Colonic mucosa (tissue), 4 donors: ENCODE results near the gene NKAIN2. TPM values are rescaled to one million over a fixed set of nuclear protein-coding genes. Genes with fewer than 3 reads are reported as not detected.

ENCODE experiments used
- DNase-seq: peaks from one replicate; pipeline ENCODE4 v3.0.0-alpha.2; 2020
- H3K27ac ChIP-seq: fragments of 200-600 bp; one replicate; pipeline ENCODE4 v1.8.0; 2021
- H3K27me3 ChIP-seq: fragments of 200-600 bp; one replicate; pipeline ENCODE4 v1.8.0; 2021
- H3K36me3 ChIP-seq: fragments of 200-600 bp; one replicate; pipeline ENCODE4 v1.8.0; 2021
- H3K4me1 ChIP-seq: fragments of 200-600 bp; one replicate; pipeline ENCODE4 v1.8.0; 2021; ENCODE audit warnings: mild to moderate bottlenecking
- H3K4me3 ChIP-seq: fragments of 200-600 bp; one replicate; pipeline ENCODE4 v1.8.0; 2021
- H3K9ac ChIP-seq, 2 donors: one replicate each; pipeline ENCODE4 v1.7.0; 2013; ENCODE audit warnings: control low read depth in 2 of 2, low read depth in 2 of 2, low read length in 2 of 2
- H3K9me3 ChIP-seq: fragments of 200-600 bp; one replicate; pipeline ENCODE4 v1.8.0; 2021
- intact Hi-C: fragments of 100-400 bp; cut with DNase I; formaldehyde crosslinking; loops from one replicate; pipeline ENCODE4 v1.14.1; 2022
- total RNA-seq, 2 donors: library from RNA; stranded (reverse); fragmentation: NEBNext Ultra II Directional in 1 of 2; extraction: Animal tissue kit (Norgen Biotek cat#: 25700) in 1 of 2; gene quantifications; one replicate each; pipeline ENCODE4 v1.2.1, GENCODE V29; 2021
- TF ChIP-seq, protein P1 (sequence below): fragments of 200-600 bp; IDR thresholded peaks from one replicate; pipeline ENCODE4 v1.8.0; 2022; ENCODE audit warnings: antibody characterized with exemption, mild to moderate bottlenecking
- donor health status: healthy.
- donor health status: DM: no; HTN: no; CAD: no.
- donor health status: DM: no; HTN: no; CAD: no.

The NKAIN2 gene
- total RNA-seq, 2 donors from 2014 or later: 0.21 TPM; not detected in 1

DNA sequence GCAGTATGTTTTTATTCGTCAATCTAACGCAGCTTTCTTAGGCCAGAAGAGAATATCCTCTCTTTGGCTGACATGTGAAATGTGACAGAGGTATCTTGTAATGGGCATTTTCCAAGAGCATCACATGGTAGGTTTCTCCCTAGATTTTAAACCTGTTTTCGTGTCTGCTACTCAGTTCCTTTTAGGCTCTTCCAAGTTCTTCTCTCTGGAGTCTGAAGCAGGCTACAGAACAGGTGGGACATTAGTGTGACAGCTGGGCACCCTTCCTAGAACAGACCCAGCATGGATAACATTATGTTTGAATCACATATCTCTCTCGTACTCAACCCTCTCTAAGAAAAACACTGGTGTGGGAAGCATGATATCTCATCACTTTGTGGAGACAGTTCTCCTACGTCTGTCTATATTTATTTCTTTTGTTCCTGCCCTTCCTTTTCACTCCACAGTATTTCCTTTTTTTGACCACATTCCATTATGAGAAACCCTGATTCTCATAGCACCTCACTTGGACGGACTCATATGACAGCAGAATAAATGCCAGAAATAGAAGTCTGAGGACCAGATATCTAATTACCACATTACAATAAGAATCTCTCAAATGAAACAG lies 263.4 kb downstream of the NKAIN2 start:
- TF ChIP-seq, protein P1, sequence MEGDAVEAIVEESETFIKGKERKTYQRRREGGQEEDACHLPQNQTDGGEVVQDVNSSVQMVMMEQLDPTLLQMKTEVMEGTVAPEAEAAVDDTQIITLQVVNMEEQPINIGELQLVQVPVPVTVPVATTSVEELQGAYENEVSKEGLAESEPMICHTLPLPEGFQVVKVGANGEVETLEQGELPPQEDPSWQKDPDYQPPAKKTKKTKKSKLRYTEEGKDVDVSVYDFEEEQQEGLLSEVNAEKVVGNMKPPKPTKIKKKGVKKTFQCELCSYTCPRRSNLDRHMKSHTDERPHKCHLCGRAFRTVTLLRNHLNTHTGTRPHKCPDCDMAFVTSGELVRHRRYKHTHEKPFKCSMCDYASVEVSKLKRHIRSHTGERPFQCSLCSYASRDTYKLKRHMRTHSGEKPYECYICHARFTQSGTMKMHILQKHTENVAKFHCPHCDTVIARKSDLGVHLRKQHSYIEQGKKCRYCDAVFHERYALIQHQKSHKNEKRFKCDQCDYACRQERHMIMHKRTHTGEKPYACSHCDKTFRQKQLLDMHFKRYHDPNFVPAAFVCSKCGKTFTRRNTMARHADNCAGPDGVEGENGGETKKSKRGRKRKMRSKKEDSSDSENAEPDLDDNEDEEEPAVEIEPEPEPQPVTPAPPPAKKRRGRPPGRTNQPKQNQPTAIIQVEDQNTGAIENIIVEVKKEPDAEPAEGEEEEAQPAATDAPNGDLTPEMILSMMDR: no peak
- Histone ChIP-seq H3K9ac (no peak overlapping the region), H3K36me3 (no peaks in the 10 kb centered on the region), H3K4me1 (no peaks in the 10 kb centered on the region), H3K9me3 (no peaks in the 10 kb centered on the region), H3K27ac (no peak overlapping the region), H3K27me3 (no peaks in the 10 kb centered on the region), H3K4me3 (no peak overlapping the region)
- intact Hi-C loops: no loop called here
- DNase-seq: no peak

DNA sequence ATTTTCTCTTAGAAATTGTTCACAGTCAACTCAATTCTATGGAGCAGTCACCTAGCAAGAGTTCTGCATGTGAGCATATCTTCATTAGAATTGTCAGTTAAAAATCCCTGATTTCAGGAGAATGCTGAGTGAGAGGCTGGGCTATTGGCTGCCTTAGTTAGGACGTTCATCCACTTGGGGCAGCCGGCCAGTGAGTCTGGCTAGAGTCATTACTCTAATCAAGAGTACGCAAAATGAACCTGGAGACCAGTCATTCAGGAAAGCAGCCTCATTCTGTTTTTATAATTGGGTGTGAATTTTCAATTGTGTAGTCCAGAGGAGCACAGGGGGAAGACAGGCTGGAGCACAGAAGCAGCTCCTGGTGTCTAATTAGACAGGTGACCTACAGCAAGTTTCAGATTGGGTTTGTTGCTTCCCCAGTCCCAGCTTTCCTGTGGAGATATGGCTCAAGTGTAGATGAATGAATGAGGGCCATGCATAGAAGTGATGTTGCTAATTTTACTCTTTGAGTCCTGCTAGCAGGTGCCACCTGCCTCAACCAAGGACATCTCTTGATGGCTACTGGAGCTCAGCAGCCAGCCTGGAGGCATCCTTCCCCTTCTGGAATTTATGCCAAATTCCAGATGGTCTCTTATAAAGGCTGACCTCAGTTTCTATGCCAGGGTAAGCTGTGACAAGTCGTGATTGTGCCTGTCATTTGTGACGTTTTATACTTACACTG lies 265.7 kb downstream of the NKAIN2 start:
- TF ChIP-seq, protein P1: no peak
- Histone ChIP-seq H3K9ac (no peak overlapping the region), H3K9me3 (no peaks in the 10 kb centered on the region), H3K36me3 (no peaks in the 10 kb centered on the region), H3K4me3 (no peak overlapping the region), H3K27me3 (no peaks in the 10 kb centered on the region), H3K4me1 (no peaks in the 10 kb centered on the region), H3K27ac (no peak overlapping the region)
- intact Hi-C loops: no loop called here
- no peak for DNase-seq

DNA sequence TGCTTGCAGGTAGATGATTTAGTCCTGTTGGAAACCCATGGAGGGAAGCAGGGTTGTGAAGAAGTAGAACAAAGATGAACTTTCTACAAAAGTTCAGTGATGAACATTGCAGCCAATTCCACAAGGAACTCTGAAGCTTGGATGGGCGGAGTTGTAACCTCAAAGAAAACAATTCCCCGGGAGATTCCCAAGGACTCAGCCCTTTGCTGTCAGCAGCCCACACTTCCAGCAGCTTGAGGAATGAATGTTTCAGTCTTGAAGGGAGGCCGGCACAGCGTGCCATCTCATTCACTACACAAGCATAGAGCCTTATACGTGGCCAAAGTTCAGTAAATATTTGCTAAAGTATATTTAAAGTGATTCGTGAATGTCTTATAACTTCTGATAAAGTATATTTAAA lies 269.4 kb downstream of the NKAIN2 start:
- no peak overlapping the region for H3K27ac ChIP-seq

DNA sequence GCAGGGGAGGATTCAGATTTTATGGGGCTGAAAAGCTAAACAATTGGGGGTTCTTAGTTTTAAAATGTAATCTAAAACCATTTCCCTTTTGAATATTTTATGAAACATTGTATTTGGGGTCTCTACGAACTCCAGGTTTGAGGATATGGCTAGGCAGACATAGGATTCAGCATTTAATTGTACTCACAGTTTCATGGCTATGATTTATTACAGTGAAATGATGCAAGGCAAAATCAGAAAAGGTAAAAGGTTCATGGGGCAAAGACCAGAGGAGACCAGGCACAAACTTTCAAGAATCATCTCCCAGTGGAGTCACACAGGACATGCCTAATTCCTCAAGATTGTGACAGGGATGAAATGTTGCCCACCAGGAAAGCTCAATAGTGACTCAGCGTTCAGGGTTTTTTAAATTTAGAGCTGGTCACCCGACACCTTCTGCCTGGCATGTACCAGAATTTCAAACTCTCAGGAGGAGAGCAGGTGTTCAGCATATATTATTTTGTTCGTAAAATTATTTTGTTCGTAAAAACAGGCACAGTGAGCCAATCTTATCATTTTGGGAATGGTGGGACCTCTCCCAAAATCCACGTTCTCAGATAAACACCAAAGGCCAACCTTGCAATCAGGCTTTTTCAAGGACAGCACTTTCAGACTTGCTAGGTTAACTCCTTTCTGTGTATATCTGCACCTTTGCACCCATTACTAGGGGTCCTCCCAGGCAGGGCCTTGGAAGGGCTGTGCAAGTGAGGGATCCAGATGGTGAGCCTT lies 270.3 kb downstream of the NKAIN2 start:
- intact Hi-C loops: no loop called here
- no peaks in the 10 kb centered on the region for H3K9me3 ChIP-seq
- H3K9ac ChIP-seq: no peak overlapping the region
- no peak overlapping the region for H3K4me3 ChIP-seq
- no peak for DNase-seq
- no peak overlapping the region for H3K27ac ChIP-seq
- H3K4me1 ChIP-seq: no peaks in the 10 kb centered on the region
- H3K36me3 ChIP-seq: no peaks in the 10 kb centered on the region
- TF ChIP-seq, protein P1: no peak
- no peaks in the 10 kb centered on the region for H3K27me3 ChIP-seq

More for the DNA sequence above, 269.4 kb downstream of the NKAIN2 start:
- intact Hi-C loops: no loop called here
- no peak overlapping the region for H3K9ac ChIP-seq
- DNase-seq: no peak
- no peaks in the 10 kb centered on the region for H3K36me3 ChIP-seq
- TF ChIP-seq, protein P1: no peak
- no peaks in the 10 kb centered on the region for H3K27me3 ChIP-seq
- no peaks in the 10 kb centered on the region for H3K9me3 ChIP-seq
- H3K4me1 ChIP-seq: no peaks in the 10 kb centered on the region
- no peak overlapping the region for H3K4me3 ChIP-seq

DNA sequence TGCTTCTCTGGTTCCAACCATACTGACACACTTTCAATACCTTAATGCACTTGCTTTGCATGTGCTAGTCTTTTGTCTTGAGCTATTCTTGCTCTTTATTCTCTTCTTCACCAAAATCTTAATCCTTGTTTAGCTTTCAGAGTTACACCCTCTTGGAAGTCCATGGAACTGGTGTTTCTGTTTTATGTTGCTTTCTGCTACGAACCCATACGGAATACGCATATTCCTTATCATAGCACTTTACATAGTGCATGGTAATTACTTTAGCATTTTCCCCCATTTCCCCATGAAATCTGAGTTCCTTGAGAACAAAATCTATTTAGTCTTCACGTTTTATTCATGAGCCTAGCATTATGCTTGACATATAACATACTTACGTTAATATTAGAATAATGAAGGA lies 270.9 kb downstream of the NKAIN2 start:
- Histone ChIP-seq H3K9me3 (no peaks in the 10 kb centered on the region), H3K4me3 (no peak overlapping the region), H3K9ac (no peak overlapping the region), H3K27me3 (no peaks in the 10 kb centered on the region), H3K4me1 (no peaks in the 10 kb centered on the region), H3K27ac (no peak overlapping the region), H3K36me3 (no peaks in the 10 kb centered on the region)
- DNase-seq: no peak
- intact Hi-C loops: no loop called here
- TF ChIP-seq, protein P1: no peak
